ENCODE measurements around the gene MYO18A.

GRCh38 chr17:29021226-29021625 is 159.0 kb downstream of the MYO18A start:
- TF ChIP-seq POLR2AphosphoS5 (IDR thresholded peaks at IDR 0.05; ENCODE audit: low read depth, low read length): no peak
- TF ChIP-seq SIN3A (IDR thresholded peaks at IDR 0.05; ENCODE audit: borderline replicate concordance, insufficient read depth, low read length): no peak
- no peak for TF ChIP-seq TAF1 (IDR thresholded peaks at IDR 0.05; ENCODE audit: borderline replicate concordance, insufficient read depth, low read length)
- peak in 1 of 2 experiments; percentile 8; a peak in 1 of 4 replicates for TF ChIP-seq REST (IDR thresholded peaks at IDR 0.05; ENCODE audit: insufficient read depth in 1 of 2, low read depth in 2 of 2, low read length in 2 of 2)
- TF ChIP-seq FOXP2 (optimal IDR thresholded peaks at IDR 0.05; ENCODE audit: borderline replicate concordance, extremely low read depth, extremely low read length, insufficient read depth): no peak
